ENCODE measurements around the gene TCF12. TPM values are rescaled to one million over a fixed set of nuclear protein-coding genes. Genes with fewer than 3 reads are reported as not detected.

The TCF12 gene
- total RNA-seq, 1 donor from 2014 or later, result 149 TPM

- Mint-ChIP-seq H3K27ac (no peak overlapping the region), H3K9me3 (no peaks in the 10 kb centered on the region), H3K36me3 (peaks cover 15% of the 10 kb centered on the region), H3K4me1 (peaks cover 30% of the 10 kb centered on the region), H3K27me3 (ENCODE audit: insufficient read depth, low read depth) (peaks cover 2% of the 10 kb centered on the region), H3K4me3 (no peak overlapping the region)
- H3K4me3 ChIP-seq, result no peak overlapping the region
- no peaks in the 10 kb centered on the region for H3K36me3 ChIP-seq
- H3K9ac ChIP-seq, result no peak overlapping the region
- peaks cover 23% of the 10 kb centered on the region for H3F3A ChIP-seq (ENCODE audit: low read depth)
- H2AFZ ChIP-seq (replicated peaks), result no peak overlapping the region
- no peak overlapping the region for H3K27ac ChIP-seq
- H3K79me2 ChIP-seq (ENCODE audit: low read depth), result peaks cover 7% of the 10 kb centered on the region
- no peak for DNase-seq (ENCODE audit: low spot score)
- peaks cover 11% of the 10 kb centered on the region for H4K20me1 ChIP-seq (ENCODE audit: low read depth)
- TF ChIP-seq CTCF (IDR thresholded peaks at IDR 0.05), result no peak
- no peaks in the 10 kb centered on the region for H3K9me3 ChIP-seq (ENCODE audit: low read depth)
- no peak overlapping the region for H3K4me2 ChIP-seq
- no peaks in the 10 kb centered on the region for H3K27me3 ChIP-seq
- peaks cover 29% of the 10 kb centered on the region for H3K4me1 ChIP-seq
These were observed 276.9 kb downstream of the TCF12 start for GRCh38 chr15:57195326-57195725.

GRCh38 chr15:57196865-57197264, 278.4 kb downstream of the TCF12 start:
- H3K27ac Mint-ChIP-seq, result no peak overlapping the region
- no peaks in the 10 kb centered on the region for H3K9me3 Mint-ChIP-seq
- peaks cover 23% of the 10 kb centered on the region for H3F3A ChIP-seq (ENCODE audit: low read depth)
- no peak for DNase-seq (ENCODE audit: low spot score)
- H2AFZ ChIP-seq (replicated peaks), result no peak overlapping the region
- no peaks in the 10 kb centered on the region for H3K36me3 ChIP-seq
- H3K4me3 ChIP-seq, result no peak overlapping the region
- peaks cover 29% of the 10 kb centered on the region for H3K4me1 ChIP-seq
- no peak overlapping the region for H3K4me3 Mint-ChIP-seq
- H3K9ac ChIP-seq, result no peak overlapping the region
- H3K27me3 ChIP-seq, result no peaks in the 10 kb centered on the region
- peaks cover 23% of the 10 kb centered on the region for H3K36me3 Mint-ChIP-seq
- H3K79me2 ChIP-seq (ENCODE audit: low read depth), result peaks cover 11% of the 10 kb centered on the region
- H3K27me3 Mint-ChIP-seq (ENCODE audit: insufficient read depth, low read depth), result peaks cover 2% of the 10 kb centered on the region
- no peak for TF ChIP-seq EZH2phosphoT487 (IDR thresholded peaks at IDR 0.05)
- no peak for TF ChIP-seq CTCF (IDR thresholded peaks at IDR 0.05)
- TF ChIP-seq EZH2 (IDR thresholded peaks at IDR 0.05), result no peak
- peaks cover 11% of the 10 kb centered on the region for H4K20me1 ChIP-seq (ENCODE audit: low read depth)
- no peak overlapping the region for H3K27ac ChIP-seq
- H3K9me3 ChIP-seq (ENCODE audit: low read depth), result no peaks in the 10 kb centered on the region
- H3K4me2 ChIP-seq, result no peak overlapping the region
- peaks cover 25% of the 10 kb centered on the region for H3K4me1 Mint-ChIP-seq

GRCh38 chr15:57198131-57198530, 279.7 kb downstream of the TCF12 start:
- Mint-ChIP-seq H3K27me3 (ENCODE audit: insufficient read depth, low read depth) (peaks cover 4% of the 10 kb centered on the region), H3K4me3 (peak overlapping the region; percentile 10)
- peak overlapping the region; percentile 80 for H3K27ac ChIP-seq

More at GRCh38 chr15:57198131-57198530, 279.7 kb downstream of the TCF12 start:
- Histone ChIP-seq H3F3A (ENCODE audit: low read depth) (peaks cover 23% of the 10 kb centered on the region), H2AFZ (replicated peaks) (no peak overlapping the region), H3K9me3 (ENCODE audit: low read depth) (no peaks in the 10 kb centered on the region), H3K36me3 (no peaks in the 10 kb centered on the region), H3K4me3 (peak overlapping the region; percentile 22), H4K20me1 (ENCODE audit: low read depth) (peaks cover 11% of the 10 kb centered on the region), H3K9ac (no peak overlapping the region), H3K79me2 (ENCODE audit: low read depth) (peaks cover 11% of the 10 kb centered on the region), H3K4me1 (peaks cover 29% of the 10 kb centered on the region), H3K27me3 (no peaks in the 10 kb centered on the region), H3K4me2 (peak overlapping the region; percentile 69)
- peaks cover 25% of the 10 kb centered on the region for H3K4me1 Mint-ChIP-seq
- TF ChIP-seq CTCF (IDR thresholded peaks at IDR 0.05) (no peak), EZH2phosphoT487 (IDR thresholded peaks at IDR 0.05) (no peak), EZH2 (IDR thresholded peaks at IDR 0.05) (no peak)
- H3K9me3 Mint-ChIP-seq, result no peaks in the 10 kb centered on the region
- peaks cover 20% of the 10 kb centered on the region for H3K36me3 Mint-ChIP-seq
- peak overlapping the region; percentile 89 for H3K27ac Mint-ChIP-seq
- no peak for DNase-seq (ENCODE audit: low spot score)
